DOHH2 (cell line): ENCODE data around the gene THOC2.

Experiments
- H3F3A ChIP-seq: fragments of 200-600 bp; sonication (generic), shearing (Covaris generic); 2 replicates; pipeline ENCODE4 v1.6.0; 2016; ENCODE audit warnings: antibody characterized with exemption, mild to moderate bottlenecking; ENCODE audit not compliant: control insufficient read depth, insufficient read depth
- H3K27ac ChIP-seq: fragments of 200-600 bp; sonication (generic); 2 replicates; pipeline ENCODE4 v1.5.1; 2014; ENCODE audit warnings: low read depth, mild to moderate bottlenecking, low read length, moderate library complexity
- H3K27me3 ChIP-seq: fragments of 200-600 bp; sonication (generic); 2 replicates; pipeline ENCODE4 v1.6.1; 2014; ENCODE audit warnings: mild to moderate bottlenecking, low read length, mixed read lengths; ENCODE audit not compliant: control insufficient read depth
- H3K36me3 ChIP-seq: fragments of 200-600 bp; sonication (generic); 2 replicates; pipeline ENCODE4 v1.6.1; 2014; ENCODE audit warnings: mild to moderate bottlenecking, low read length, moderate library complexity, mixed read lengths; ENCODE audit not compliant: control insufficient read depth
- H3K4me1 ChIP-seq: fragments of 200-600 bp; sonication (generic); 2 replicates; pipeline ENCODE4 v1.6.1; 2014; ENCODE audit warnings: mild to moderate bottlenecking, low read length, mixed read lengths; ENCODE audit not compliant: control insufficient read depth
- H3K4me2 ChIP-seq: fragments of 200-600 bp; sonication (generic); 2 replicates; pipeline ENCODE4 v1.6.0; 2014; ENCODE audit warnings: mild to moderate bottlenecking, low read length, moderate library complexity
- H3K4me3 ChIP-seq: fragments of 200-600 bp; sonication (generic); 2 replicates; pipeline ENCODE4 v1.5.1; 2014; ENCODE audit warnings: mild to moderate bottlenecking, low read length, mixed read lengths
- H3K79me2 ChIP-seq: fragments of 200-600 bp; sonication (generic); 2 replicates; pipeline ENCODE4 v1.6.1; 2014; ENCODE audit warnings: mild to moderate bottlenecking, low read length, mixed read lengths; ENCODE audit not compliant: control insufficient read depth
- H3K9me2 ChIP-seq: fragments of 200-600 bp; sonication (generic); replicated peaks from 2 replicates; pipeline ENCODE4 v1.6.1; 2014; ENCODE audit warnings: mild to moderate bottlenecking, low read length, mixed read lengths; ENCODE audit not compliant: control insufficient read depth
- H3K9me3 ChIP-seq: fragments of 200-600 bp; sonication (generic); 2 replicates; pipeline ENCODE4 v1.6.1; 2014; ENCODE audit warnings: antibody characterized with exemption, low read length, mixed read lengths; ENCODE audit not compliant: control insufficient read depth, insufficient read depth
- H4K20me1 ChIP-seq: fragments of 200-600 bp; sonication (generic); 2 replicates; pipeline ENCODE4 v1.6.0; 2014; ENCODE audit warnings: low read depth, mild to moderate bottlenecking, antibody characterized with exemption, low read length, moderate library complexity; ENCODE audit not compliant: control insufficient read depth, insufficient read depth
- EZH2phosphoT487 ChIP-seq: fragments of 200-600 bp; sonication (generic); IDR thresholded peaks from 2 replicates; pipeline ENCODE4 v1.6.1; 2017; ENCODE audit warnings: borderline replicate concordance, mild to moderate bottlenecking, antibody characterized with exemption, low read length, moderate library complexity, mixed read lengths
- TF ChIP-seq, protein P1 (sequence below): fragments of 200-600 bp; sonication (generic); IDR thresholded peaks from one replicate; pipeline ENCODE4 v1.5.1; 2014; ENCODE audit warnings: antibody characterized with exemption, mild to moderate bottlenecking, low read depth, low read length; ENCODE audit not compliant: poor library complexity, severe bottlenecking

The THOC2 gene

DNA sequence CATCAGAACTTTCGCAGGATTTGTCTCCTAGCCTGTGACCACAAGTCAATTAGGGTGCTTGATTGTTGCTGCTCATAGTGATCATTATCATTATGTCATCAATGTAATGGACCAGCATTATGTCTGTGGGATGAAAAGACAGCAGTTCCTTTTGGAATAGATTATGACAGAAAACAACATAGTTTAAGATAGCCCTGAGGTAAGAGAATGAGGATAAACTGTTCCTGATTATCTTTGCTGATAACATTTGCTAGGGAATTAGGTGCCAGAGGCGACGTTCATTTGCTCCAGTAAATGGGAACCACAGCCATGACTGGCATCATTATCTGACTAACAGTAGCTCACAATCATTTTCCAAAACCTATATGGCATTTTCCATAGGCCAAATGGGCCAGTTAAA is 12.7 kb upstream of the THOC2 start:
- no peak overlapping the region for H3K27ac ChIP-seq

DNA sequence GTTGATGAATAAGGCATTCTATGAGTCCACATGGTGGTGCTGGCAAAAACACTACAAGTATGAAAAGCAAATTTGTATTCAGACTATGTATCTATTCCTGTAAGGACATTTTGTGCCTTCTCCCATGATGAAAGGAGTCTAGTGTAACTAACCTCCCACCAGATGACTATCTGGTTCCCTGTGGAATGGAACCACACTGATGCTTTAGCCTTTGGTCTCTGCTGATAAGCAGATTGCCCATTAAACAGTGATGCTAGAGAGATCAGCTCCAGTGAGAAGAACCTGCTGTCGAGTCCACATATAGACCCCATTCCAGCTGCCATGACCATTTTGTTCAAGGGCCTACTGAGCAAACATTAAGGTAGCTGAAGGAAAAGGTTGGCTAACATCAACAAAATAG is 10.5 kb upstream of the THOC2 start:
- TF ChIP-seq, protein P1, sequence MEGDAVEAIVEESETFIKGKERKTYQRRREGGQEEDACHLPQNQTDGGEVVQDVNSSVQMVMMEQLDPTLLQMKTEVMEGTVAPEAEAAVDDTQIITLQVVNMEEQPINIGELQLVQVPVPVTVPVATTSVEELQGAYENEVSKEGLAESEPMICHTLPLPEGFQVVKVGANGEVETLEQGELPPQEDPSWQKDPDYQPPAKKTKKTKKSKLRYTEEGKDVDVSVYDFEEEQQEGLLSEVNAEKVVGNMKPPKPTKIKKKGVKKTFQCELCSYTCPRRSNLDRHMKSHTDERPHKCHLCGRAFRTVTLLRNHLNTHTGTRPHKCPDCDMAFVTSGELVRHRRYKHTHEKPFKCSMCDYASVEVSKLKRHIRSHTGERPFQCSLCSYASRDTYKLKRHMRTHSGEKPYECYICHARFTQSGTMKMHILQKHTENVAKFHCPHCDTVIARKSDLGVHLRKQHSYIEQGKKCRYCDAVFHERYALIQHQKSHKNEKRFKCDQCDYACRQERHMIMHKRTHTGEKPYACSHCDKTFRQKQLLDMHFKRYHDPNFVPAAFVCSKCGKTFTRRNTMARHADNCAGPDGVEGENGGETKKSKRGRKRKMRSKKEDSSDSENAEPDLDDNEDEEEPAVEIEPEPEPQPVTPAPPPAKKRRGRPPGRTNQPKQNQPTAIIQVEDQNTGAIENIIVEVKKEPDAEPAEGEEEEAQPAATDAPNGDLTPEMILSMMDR: no peak
- no peak for TF ChIP-seq EZH2phosphoT487
- H3K4me2 ChIP-seq: no peak overlapping the region
- no peaks in the 10 kb centered on the region for H4K20me1 ChIP-seq

More for the DNA sequence above, 12.7 kb upstream of the THOC2 start:
- no peaks in the 10 kb centered on the region for H3K79me2 ChIP-seq
- TF ChIP-seq, protein P1: no peak
- no peak for TF ChIP-seq EZH2phosphoT487
- H3K4me2 ChIP-seq: no peak overlapping the region
- H3K27me3 ChIP-seq: no peaks in the 10 kb centered on the region
- no peaks in the 10 kb centered on the region for H3K36me3 ChIP-seq
- no peaks in the 10 kb centered on the region for H3K9me2 ChIP-seq
- H3K4me3 ChIP-seq: no peak overlapping the region
- no peaks in the 10 kb centered on the region for H3K9me3 ChIP-seq
- H3K4me1 ChIP-seq: no peaks in the 10 kb centered on the region
- H4K20me1 ChIP-seq: no peaks in the 10 kb centered on the region
- no peaks in the 10 kb centered on the region for H3F3A ChIP-seq

DNA sequence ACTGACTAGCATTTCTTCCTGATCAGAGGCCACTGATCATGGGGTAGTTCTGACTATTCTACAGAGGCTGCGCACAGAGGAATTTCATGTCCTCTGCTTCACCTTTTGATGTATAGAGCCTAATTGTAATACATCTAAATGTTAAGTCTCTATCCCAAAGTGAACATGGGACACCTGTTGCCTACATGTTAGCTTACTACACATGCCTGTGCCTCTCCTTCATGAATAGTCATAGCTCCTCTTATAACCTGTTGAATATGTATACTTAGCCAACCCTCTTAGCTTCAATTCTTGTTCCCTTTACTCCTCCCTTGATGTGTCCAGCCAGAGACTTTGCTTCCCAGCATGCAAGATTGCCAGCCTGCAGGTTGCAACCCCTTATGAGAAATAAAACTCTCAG is 9.6 kb upstream of the THOC2 start:
- Histone ChIP-seq H3K27ac (no peak overlapping the region), H3K27me3 (no peaks in the 10 kb centered on the region), H3F3A (no peaks in the 10 kb centered on the region), H3K36me3 (no peaks in the 10 kb centered on the region), H3K9me2 (no peaks in the 10 kb centered on the region), H3K9me3 (no peaks in the 10 kb centered on the region), H3K4me1 (no peaks in the 10 kb centered on the region), H3K79me2 (no peaks in the 10 kb centered on the region), H4K20me1 (no peaks in the 10 kb centered on the region), H3K4me2 (no peak overlapping the region), H3K4me3 (no peak overlapping the region)
- no peak for TF ChIP-seq EZH2phosphoT487
- TF ChIP-seq, protein P1: no peak

More for the DNA sequence above, 10.5 kb upstream of the THOC2 start:
- no peaks in the 10 kb centered on the region for H3K9me2 ChIP-seq
- no peaks in the 10 kb centered on the region for H3K79me2 ChIP-seq
- H3F3A ChIP-seq: no peaks in the 10 kb centered on the region
- no peaks in the 10 kb centered on the region for H3K27me3 ChIP-seq
- no peaks in the 10 kb centered on the region for H3K9me3 ChIP-seq
- H3K4me1 ChIP-seq: no peaks in the 10 kb centered on the region
- no peak overlapping the region for H3K27ac ChIP-seq
- H3K36me3 ChIP-seq: no peaks in the 10 kb centered on the region
- H3K4me3 ChIP-seq: no peak overlapping the region

DNA sequence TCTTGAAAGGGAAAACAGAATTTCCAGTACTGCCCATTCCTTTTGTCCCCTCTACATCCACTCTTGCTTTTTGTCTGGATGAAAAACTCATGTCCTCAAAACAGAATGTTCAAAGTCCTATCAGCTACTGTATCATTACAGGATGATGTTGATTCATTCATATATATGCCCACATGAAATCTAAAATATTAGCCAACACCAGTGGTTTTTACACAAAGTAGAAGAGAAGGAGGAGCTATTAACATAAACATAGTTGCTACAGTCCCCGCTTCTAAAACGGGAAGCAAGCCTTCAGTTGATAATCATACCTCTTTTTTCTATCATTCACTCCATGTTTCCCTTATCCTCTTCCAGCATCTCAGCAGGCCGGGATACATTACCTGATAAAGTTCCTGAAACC is 7.7 kb upstream of the THOC2 start:
- Histone ChIP-seq H3K4me2 (no peak overlapping the region), H4K20me1 (no peaks in the 10 kb centered on the region), H3K4me3 (no peak overlapping the region)

More for the DNA sequence above, 7.7 kb upstream of the THOC2 start:
- Histone ChIP-seq H3K4me1 (no peaks in the 10 kb centered on the region), H3K27ac (no peak overlapping the region), H3K27me3 (no peaks in the 10 kb centered on the region), H3K9me2 (no peaks in the 10 kb centered on the region), H3K9me3 (no peaks in the 10 kb centered on the region), H3K79me2 (no peaks in the 10 kb centered on the region), H3K36me3 (no peaks in the 10 kb centered on the region), H3F3A (no peaks in the 10 kb centered on the region)
- no peak for TF ChIP-seq EZH2phosphoT487
